ENCODE measurements around the gene SCLY. TPM values are rescaled to one million over a fixed set of nuclear protein-coding genes. Genes with fewer than 3 reads are reported as not detected.

Gene SCLY
- total and polyA plus RNA-seq, 2 of the 13 experiments (the other 11 are each of a cell fraction or from before 2014, with no cell fraction given): 27.9 to 38.6 TPM

GRCh38 chr2:238061315-238062202, 758 bp downstream of the SCLY start (continued):
- no peak; the same call in 1 of the 2 replicates for TF ChIP-seq MNT (IDR thresholded peaks at IDR 0.05)
- TF ChIP-seq ZNF704 (CRISPR knock-in tag; IDR thresholded peaks at IDR 0.05; ENCODE audit: borderline replicate concordance): no peak
- 0 out of 2 replicates have a peak, but pooled peaks have one; percentile 25 for TF ChIP-seq DNMT1 (CRISPR knock-in tag; IDR thresholded peaks at IDR 0.05)
- TF ChIP-seq ZNF20 (CRISPR knock-in tag; IDR thresholded peaks at IDR 0.05): no peak
- no peak for TF ChIP-seq ZBTB1 (CRISPR knock-in tag; IDR thresholded peaks at IDR 0.05; ENCODE audit: borderline replicate concordance)
- TF ChIP-seq ZFYVE20 (CRISPR knock-in tag; IDR thresholded peaks at IDR 0.05; ENCODE audit: borderline replicate concordance, low read depth): no peak
- TF ChIP-seq SMARCE1 (IDR thresholded peaks at IDR 0.05; ENCODE audit: borderline replicate concordance): no peak
- TF ChIP-seq TFE3 (CRISPR knock-in tag; IDR thresholded peaks at IDR 0.05): 0 out of 2 replicates have a peak, but pooled peaks have one; percentile 28
- TF ChIP-seq PRPF4 (IDR thresholded peaks at IDR 0.05; ENCODE audit: low read depth, low read length, poor library complexity, severe bottlenecking): no peak
- TF ChIP-seq ARNT2 (CRISPR knock-in tag; IDR thresholded peaks at IDR 0.05; ENCODE audit: low read depth): no peak
- TF ChIP-seq GATA4 (IDR thresholded peaks at IDR 0.05; ENCODE audit: borderline replicate concordance, low read depth): no peak
- peak; percentile 19; the same call in 1 of the 2 replicates for TF ChIP-seq DMAP1 (CRISPR knock-in tag; IDR thresholded peaks at IDR 0.05)
- TF ChIP-seq SMYD3 (CRISPR knock-in tag; IDR thresholded peaks at IDR 0.05): no peak
- no peak for TF ChIP-seq MLLT10 (CRISPR knock-in tag; IDR thresholded peaks at IDR 0.05)
- no peak for TF ChIP-seq MIER2 (CRISPR knock-in tag; IDR thresholded peaks at IDR 0.05)
- TF ChIP-seq ZNF614 (CRISPR knock-in tag; IDR thresholded peaks at IDR 0.05; ENCODE audit: borderline replicate concordance): no peak
- TF ChIP-seq JUND (CRISPR knock-in tag; IDR thresholded peaks at IDR 0.05): no peak
- TF ChIP-seq MYC (CRISPR knock-in tag; IDR thresholded peaks at IDR 0.05; ENCODE audit: borderline replicate concordance): peak; percentile 84
- TF ChIP-seq ZNF530 (CRISPR knock-in tag; IDR thresholded peaks at IDR 0.05; ENCODE audit: low read depth): 0 out of 2 replicates have a peak, but pooled peaks have one; percentile 36
- TF ChIP-seq WIZ (CRISPR knock-in tag; IDR thresholded peaks at IDR 0.05): no peak
- no peak for TF ChIP-seq ZNF782 (CRISPR knock-in tag; IDR thresholded peaks at IDR 0.05; ENCODE audit: borderline replicate concordance)
- TF ChIP-seq ZBTB14 (CRISPR knock-in tag; IDR thresholded peaks at IDR 0.05): no peak
- no peak for TF ChIP-seq CEBPB (IDR thresholded peaks at IDR 0.05; ENCODE audit: borderline replicate concordance, low read depth, low read length)
- TF ChIP-seq ZFP36 (IDR thresholded peaks at IDR 0.05; ENCODE audit: borderline replicate concordance, low read depth, low read length, partially characterized antibody): no peak
- TF ChIP-seq BORCS8-MEF2B (CRISPR knock-in tag; IDR thresholded peaks at IDR 0.05): no peak
